SK-N-SH (cell line): ENCODE data around the gene CCNY. TPM values are rescaled to one million over a fixed set of nuclear protein-coding genes. Genes with fewer than 3 reads are reported as not detected.

Experiments
- CTCF ChIA-PET: fragments of 300-600, 350-600 bp; formaldehyde crosslinking; extraction: SDS; loops from one replicate; lab custom pipeline; 2021; lab: Yijun Ruan, JAX
- POLR2A ChIA-PET: fragments of 350-600 bp; sonication (Branson Sonifier 250); formaldehyde crosslinking; extraction: SDS; loops from one replicate; lab custom pipeline; 2020; ENCODE audit warnings: antibody characterized with exemption, inconsistent platforms; lab: Yijun Ruan, JAX
- DNase-seq: peaks from one replicate; pipeline ENCODE4 v3.0.0; 2012
- H2AFZ ChIP-seq: fragments of 200-600 bp; sonication (generic); 2 replicates; pipeline ENCODE4 v1.8.1; 2016; ENCODE audit warnings: antibody characterized with exemption, mild to moderate bottlenecking, low read depth
- H3F3A ChIP-seq: fragments of 200-600 bp; sonication (generic); replicated peaks from 2 replicates; pipeline ENCODE3; 2016; ENCODE audit warnings: antibody characterized with exemption, mild to moderate bottlenecking; ENCODE audit not compliant: insufficient read depth
- H3K27ac ChIP-seq, 2 experiments: fragments of 200-500 bp in 1 of 2; fragments of 200-600 bp in 1 of 2; sonication (Bioruptor generic) in 1 of 2; sonication (generic), shearing (Covaris generic) in 1 of 2; 2 replicates each; pipeline versions ENCODE4 v1.5.1 to v1.6.1; 2014 to 2016; ENCODE audit warnings: low read depth in 2 of 2, inconsistent platforms in 1 of 2, low read length in 1 of 2, mild to moderate bottlenecking in 1 of 2, mixed read lengths in 1 of 2
- H3K27me3 ChIP-seq: fragments of 200-600 bp; sonication (generic), shearing (Covaris generic); 2 replicates; pipeline ENCODE4 v1.6.1; 2016; ENCODE audit warnings: mixed run types; ENCODE audit not compliant: insufficient read depth
- H3K36me3 ChIP-seq, 2 experiments: fragments of 200-500 bp in 1 of 2; fragments of 200-600 bp in 1 of 2; sonication (Bioruptor generic) in 1 of 2; sonication (generic) in 1 of 2; replicated peaks in 1 of 2; 2 replicates each; pipeline versions ENCODE3 to v1.5.1; 2014 to 2016; ENCODE audit warnings: low read length in 1 of 2, mild to moderate bottlenecking in 1 of 2; ENCODE audit not compliant: insufficient read depth in 2 of 2, control insufficient read depth in 1 of 2
- H3K4me1 ChIP-seq, 2 experiments: fragments of 200-500 bp in 1 of 2; fragments of 200-600 bp in 1 of 2; sonication (Bioruptor generic) in 1 of 2; sonication (generic), shearing (Covaris generic) in 1 of 2; 2 replicates each; pipeline versions ENCODE4 v1.5.1 to v1.6.1; 2014 to 2016; ENCODE audit warnings: low read depth in 1 of 2, low read length in 1 of 2, mixed run types in 1 of 2; ENCODE audit not compliant: insufficient read depth in 2 of 2, control insufficient read depth in 1 of 2
- H3K4me2 ChIP-seq: fragments of 200-600 bp; sonication (generic), shearing (Covaris generic); 2 replicates; pipeline ENCODE4 v1.6.1; 2017; ENCODE audit warnings: mixed run types
- H3K4me3 ChIP-seq, 2 experiments: fragments of 200-500 bp in 1 of 2; fragments of 200-600 bp in 1 of 2; sonication (Bioruptor generic) in 1 of 2; sonication (generic), shearing (Covaris generic) in 1 of 2; 2 replicates each; pipeline versions ENCODE4 v1.5.1 to v1.8.1; 2014 to 2016; ENCODE audit warnings: low read depth in 2 of 2, inconsistent platforms in 1 of 2, low read length in 1 of 2, mild to moderate bottlenecking in 1 of 2, mixed read lengths in 1 of 2, moderate library complexity in 1 of 2
- H3K79me2 ChIP-seq: fragments of 200-600 bp; sonication (generic); 2 replicates; pipeline ENCODE4 v1.8.1; 2017; ENCODE audit warnings: mild to moderate bottlenecking; ENCODE audit not compliant: insufficient read depth
- H3K9ac ChIP-seq: fragments of 200-600 bp; sonication (generic); 2 replicates; pipeline ENCODE4 v1.6.1; 2017; ENCODE audit warnings: mixed run types
- H3K9me2 ChIP-seq: fragments of 200-600 bp; sonication (generic); 2 replicates; pipeline ENCODE4 v1.6.1; 2017; ENCODE audit warnings: mixed run types
- H3K9me3 ChIP-seq: fragments of 200-600 bp; sonication (generic); 2 replicates; pipeline ENCODE4 v1.6.1; 2017; ENCODE audit warnings: mixed run types, mild to moderate bottlenecking, moderate library complexity
- H4K20me1 ChIP-seq: fragments of 200-600 bp; sonication (generic); 2 replicates; pipeline ENCODE4 v1.6.1; 2017; ENCODE audit warnings: mild to moderate bottlenecking, mixed run types; ENCODE audit not compliant: insufficient read depth
- CHD2 ChIP-seq: fragments of 150-350 bp; IDR thresholded peaks from 2 replicates; pipeline ENCODE4 v1.6.1; 2018; ENCODE audit warnings: low read length; ENCODE audit not compliant: partially characterized antibody
- EP300 ChIP-seq, 2 experiments: IDR thresholded peaks; 2 replicates each; pipeline versions ENCODE4 v1.4.0 to v1.6.1; 2012; ENCODE audit warnings: borderline replicate concordance in 1 of 2, low read depth in 1 of 2, low read length in 1 of 2
- FOSL2 ChIP-seq: IDR thresholded peaks from 2 replicates; pipeline ENCODE4 v1.4.0; 2012; ENCODE audit warnings: low read depth, mild to moderate bottlenecking, moderate library complexity, borderline replicate concordance
- GABPA ChIP-seq: IDR thresholded peaks from 2 replicates; pipeline ENCODE4 v1.4.0; 2012; ENCODE audit warnings: low read depth, mild to moderate bottlenecking
- GATA2 ChIP-seq: sonication (generic); formaldehyde crosslinking; IDR thresholded peaks from 2 replicates; pipeline ENCODE4 v1.5.0; 2020; ENCODE audit warnings: mild to moderate bottlenecking, missing genetic modification reagents
- NFIC ChIP-seq: IDR thresholded peaks from 2 replicates; pipeline ENCODE4 v1.4.0; 2012; ENCODE audit warnings: borderline replicate concordance
- POLR2AphosphoS5 ChIP-seq: IDR thresholded peaks from 2 replicates; pipeline ENCODE4 v1.6.1; 2012; ENCODE audit warnings: low read depth, low read length
- RAD21 ChIP-seq: IDR thresholded peaks from 2 replicates; pipeline ENCODE4 v1.6.1; 2012; ENCODE audit warnings: mild to moderate bottlenecking, low read length
- SIN3A ChIP-seq: IDR thresholded peaks from 2 replicates; pipeline ENCODE4 v1.6.1; 2012; ENCODE audit warnings: low read depth, mild to moderate bottlenecking, low read length, moderate library complexity, borderline replicate concordance
- SMC3 ChIP-seq: IDR thresholded peaks from 2 replicates; pipeline ENCODE4 v1.6.1; 2012; ENCODE audit warnings: low read depth, low read length, improper control_type of control experiment
- TAF1 ChIP-seq: IDR thresholded peaks from 2 replicates; pipeline ENCODE4 v1.6.1; 2012; ENCODE audit warnings: low read depth, mild to moderate bottlenecking, low read length, moderate library complexity, borderline replicate concordance
- TCF12 ChIP-seq: IDR thresholded peaks from 2 replicates; pipeline ENCODE4 v1.4.0; 2012
- TEAD4 ChIP-seq: IDR thresholded peaks from 2 replicates; pipeline ENCODE4 v1.4.0; 2012; ENCODE audit warnings: mild to moderate bottlenecking, borderline replicate concordance; ENCODE audit not compliant: insufficient read depth
- WGBS: methylation state at CpG from one replicate; pipeline ENCODE4 v1.1.6; 2017; ENCODE audit warnings: low lambda C conversion rate; 5-methylcytosine and 5-hydroxymethylcytosine counted together
- polyA plus RNA-seq, 3 experiments: library from polyadenylated mRNA; depleted of rRNA; stranded (reverse); fragments of >200 nt; gene quantifications; 2 replicates each; pipeline ENCODE4 v1.2.3, GENCODE V29; 2012
- TF ChIP-seq, protein P1 (sequence below): IDR thresholded peaks from 2 replicates; pipeline ENCODE4 v1.4.0; 2012; ENCODE audit warnings: low read depth
- TF ChIP-seq, protein P2 (sequence below): fragments of 200-600 bp; sonication (generic); IDR thresholded peaks from 2 replicates; pipeline ENCODE4 v1.6.1; 2017; ENCODE audit warnings: antibody characterized with exemption, mild to moderate bottlenecking, moderate library complexity
- TF ChIP-seq, protein P3 (sequence below): fragments of 150-350 bp; IDR thresholded peaks from 2 replicates; pipeline ENCODE4 v1.6.1; 2016; ENCODE audit warnings: mild to moderate bottlenecking, low read depth, low read length
- TF ChIP-seq, protein P4 (sequence below): IDR thresholded peaks from 2 replicates; pipeline ENCODE4 v1.6.1; 2012; ENCODE audit warnings: mild to moderate bottlenecking, low read depth, low read length, moderate library complexity
- TF ChIP-seq, protein P5 (sequence below): IDR thresholded peaks from 2 replicates; pipeline ENCODE4 v1.4.0; 2012; ENCODE audit warnings: low read depth, borderline replicate concordance
- TF ChIP-seq, protein P6 (sequence below): IDR thresholded peaks from 2 replicates; pipeline ENCODE4 v1.4.0; 2012; ENCODE audit warnings: low read depth, borderline replicate concordance

CCNY gene
- polyA plus RNA-seq, 1 of the 3 experiments (the other 2 are of a cell fraction), result 29.4 TPM

DNA sequence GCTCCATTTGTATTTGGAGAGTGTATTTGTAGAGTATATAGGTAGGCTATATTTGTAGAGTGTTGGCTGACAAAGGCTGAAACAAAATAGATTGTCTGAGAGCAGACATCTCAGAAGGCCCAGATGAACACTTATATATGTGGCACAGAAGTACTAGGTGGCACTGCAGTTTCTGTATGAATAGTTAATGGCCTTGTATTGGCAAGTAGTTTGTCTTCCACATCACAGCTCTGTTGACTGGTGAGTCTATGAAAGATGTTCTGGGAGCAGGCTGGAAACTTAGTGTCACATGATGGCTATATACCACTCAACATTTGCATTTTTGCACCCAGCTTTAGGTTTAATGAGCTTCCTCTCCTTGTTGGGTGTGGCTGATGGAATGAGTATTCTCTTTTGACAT, 51.9 kb downstream of the CCNY start:
- peaks cover 0 to 9% of the 10 kb centered on the region in 2 experiments for H3K36me3 ChIP-seq
- H3K4me1 ChIP-seq, result peaks cover 14 to 18% of the 10 kb centered on the region in 2 experiments; a peak in 3 of 4 replicates
- no peaks in the 10 kb centered on the region for H3K9me2 ChIP-seq
- H3K9ac ChIP-seq, result no peak overlapping the region
- TF ChIP-seq TEAD4, result no peak
- no peak for TF ChIP-seq TAF1
- TF ChIP-seq GABPA, result no peak
- no peak for TF ChIP-seq TCF12
- TF ChIP-seq POLR2AphosphoS5, result no peak
- TF ChIP-seq, protein P1, sequence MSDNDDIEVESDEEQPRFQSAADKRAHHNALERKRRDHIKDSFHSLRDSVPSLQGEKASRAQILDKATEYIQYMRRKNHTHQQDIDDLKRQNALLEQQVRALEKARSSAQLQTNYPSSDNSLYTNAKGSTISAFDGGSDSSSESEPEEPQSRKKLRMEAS, result no peak
- ChIA-PET POLR2A (no interaction called here), CTCF (no interaction called here)
- peaks cover 62% of the 10 kb centered on the region for H4K20me1 ChIP-seq
- no peak overlapping the region for H3K4me3 ChIP-seq
- H3K9me3 ChIP-seq, result no peaks in the 10 kb centered on the region
- H2AFZ ChIP-seq, result no peak overlapping the region
- no peak overlapping the region for H3K4me2 ChIP-seq
- peaks cover 100% of the 10 kb centered on the region for H3K79me2 ChIP-seq
- H3K27ac ChIP-seq, result no peak overlapping the region
- no peaks in the 10 kb centered on the region for H3F3A ChIP-seq
- no peaks in the 10 kb centered on the region for H3K27me3 ChIP-seq
- DNase-seq, result no peak

DNA sequence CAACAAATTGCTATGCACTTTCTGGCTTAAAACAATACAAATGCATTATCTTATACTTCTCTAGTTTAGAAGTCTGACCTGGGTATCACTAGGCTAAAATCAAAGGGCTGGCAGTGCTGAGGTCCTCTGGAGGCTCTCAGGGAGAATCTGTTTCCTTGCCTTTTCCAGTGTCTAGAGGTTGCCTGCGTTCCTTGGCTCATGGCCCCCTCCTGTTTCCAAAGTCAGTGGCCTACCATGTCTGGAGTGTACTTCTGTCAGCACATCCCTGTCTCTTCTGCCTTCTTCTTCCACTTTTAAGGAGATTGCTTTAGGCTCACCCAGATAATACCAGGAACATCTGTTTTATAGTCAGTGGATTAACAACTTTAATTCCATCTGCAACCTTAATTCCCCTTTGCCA, 52.4 kb downstream of the CCNY start:
- CTCF ChIA-PET, result no interaction called here
- no peak overlapping the region for H2AFZ ChIP-seq
- peaks cover 14 to 22% of the 10 kb centered on the region in 2 experiments; a peak in 3 of 4 replicates for H3K4me1 ChIP-seq
- TF ChIP-seq, protein P2, sequence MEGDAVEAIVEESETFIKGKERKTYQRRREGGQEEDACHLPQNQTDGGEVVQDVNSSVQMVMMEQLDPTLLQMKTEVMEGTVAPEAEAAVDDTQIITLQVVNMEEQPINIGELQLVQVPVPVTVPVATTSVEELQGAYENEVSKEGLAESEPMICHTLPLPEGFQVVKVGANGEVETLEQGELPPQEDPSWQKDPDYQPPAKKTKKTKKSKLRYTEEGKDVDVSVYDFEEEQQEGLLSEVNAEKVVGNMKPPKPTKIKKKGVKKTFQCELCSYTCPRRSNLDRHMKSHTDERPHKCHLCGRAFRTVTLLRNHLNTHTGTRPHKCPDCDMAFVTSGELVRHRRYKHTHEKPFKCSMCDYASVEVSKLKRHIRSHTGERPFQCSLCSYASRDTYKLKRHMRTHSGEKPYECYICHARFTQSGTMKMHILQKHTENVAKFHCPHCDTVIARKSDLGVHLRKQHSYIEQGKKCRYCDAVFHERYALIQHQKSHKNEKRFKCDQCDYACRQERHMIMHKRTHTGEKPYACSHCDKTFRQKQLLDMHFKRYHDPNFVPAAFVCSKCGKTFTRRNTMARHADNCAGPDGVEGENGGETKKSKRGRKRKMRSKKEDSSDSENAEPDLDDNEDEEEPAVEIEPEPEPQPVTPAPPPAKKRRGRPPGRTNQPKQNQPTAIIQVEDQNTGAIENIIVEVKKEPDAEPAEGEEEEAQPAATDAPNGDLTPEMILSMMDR, result no peak
- TF ChIP-seq NFIC (no peak), TCF12 (no peak), SIN3A (no peak), RAD21 (no peak), EP300 (IDR thresholded peaks at IDR 0.05; ENCODE audit: borderline replicate concordance in 1 of 2, low read depth in 1 of 2, low read length in 1 of 2) (no peak), SMC3 (no peak), GATA2 (no peak), GABPA (no peak), CHD2 (no peak), FOSL2 (no peak)
- TF ChIP-seq, protein P3, sequence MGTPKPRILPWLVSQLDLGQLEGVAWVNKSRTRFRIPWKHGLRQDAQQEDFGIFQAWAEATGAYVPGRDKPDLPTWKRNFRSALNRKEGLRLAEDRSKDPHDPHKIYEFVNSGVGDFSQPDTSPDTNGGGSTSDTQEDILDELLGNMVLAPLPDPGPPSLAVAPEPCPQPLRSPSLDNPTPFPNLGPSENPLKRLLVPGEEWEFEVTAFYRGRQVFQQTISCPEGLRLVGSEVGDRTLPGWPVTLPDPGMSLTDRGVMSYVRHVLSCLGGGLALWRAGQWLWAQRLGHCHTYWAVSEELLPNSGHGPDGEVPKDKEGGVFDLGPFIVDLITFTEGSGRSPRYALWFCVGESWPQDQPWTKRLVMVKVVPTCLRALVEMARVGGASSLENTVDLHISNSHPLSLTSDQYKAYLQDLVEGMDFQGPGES, result no peak
- TF ChIP-seq, protein P4, sequence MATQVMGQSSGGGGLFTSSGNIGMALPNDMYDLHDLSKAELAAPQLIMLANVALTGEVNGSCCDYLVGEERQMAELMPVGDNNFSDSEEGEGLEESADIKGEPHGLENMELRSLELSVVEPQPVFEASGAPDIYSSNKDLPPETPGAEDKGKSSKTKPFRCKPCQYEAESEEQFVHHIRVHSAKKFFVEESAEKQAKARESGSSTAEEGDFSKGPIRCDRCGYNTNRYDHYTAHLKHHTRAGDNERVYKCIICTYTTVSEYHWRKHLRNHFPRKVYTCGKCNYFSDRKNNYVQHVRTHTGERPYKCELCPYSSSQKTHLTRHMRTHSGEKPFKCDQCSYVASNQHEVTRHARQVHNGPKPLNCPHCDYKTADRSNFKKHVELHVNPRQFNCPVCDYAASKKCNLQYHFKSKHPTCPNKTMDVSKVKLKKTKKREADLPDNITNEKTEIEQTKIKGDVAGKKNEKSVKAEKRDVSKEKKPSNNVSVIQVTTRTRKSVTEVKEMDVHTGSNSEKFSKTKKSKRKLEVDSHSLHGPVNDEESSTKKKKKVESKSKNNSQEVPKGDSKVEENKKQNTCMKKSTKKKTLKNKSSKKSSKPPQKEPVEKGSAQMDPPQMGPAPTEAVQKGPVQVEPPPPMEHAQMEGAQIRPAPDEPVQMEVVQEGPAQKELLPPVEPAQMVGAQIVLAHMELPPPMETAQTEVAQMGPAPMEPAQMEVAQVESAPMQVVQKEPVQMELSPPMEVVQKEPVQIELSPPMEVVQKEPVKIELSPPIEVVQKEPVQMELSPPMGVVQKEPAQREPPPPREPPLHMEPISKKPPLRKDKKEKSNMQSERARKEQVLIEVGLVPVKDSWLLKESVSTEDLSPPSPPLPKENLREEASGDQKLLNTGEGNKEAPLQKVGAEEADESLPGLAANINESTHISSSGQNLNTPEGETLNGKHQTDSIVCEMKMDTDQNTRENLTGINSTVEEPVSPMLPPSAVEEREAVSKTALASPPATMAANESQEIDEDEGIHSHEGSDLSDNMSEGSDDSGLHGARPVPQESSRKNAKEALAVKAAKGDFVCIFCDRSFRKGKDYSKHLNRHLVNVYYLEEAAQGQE, result no peak
- TF ChIP-seq, protein P5, sequence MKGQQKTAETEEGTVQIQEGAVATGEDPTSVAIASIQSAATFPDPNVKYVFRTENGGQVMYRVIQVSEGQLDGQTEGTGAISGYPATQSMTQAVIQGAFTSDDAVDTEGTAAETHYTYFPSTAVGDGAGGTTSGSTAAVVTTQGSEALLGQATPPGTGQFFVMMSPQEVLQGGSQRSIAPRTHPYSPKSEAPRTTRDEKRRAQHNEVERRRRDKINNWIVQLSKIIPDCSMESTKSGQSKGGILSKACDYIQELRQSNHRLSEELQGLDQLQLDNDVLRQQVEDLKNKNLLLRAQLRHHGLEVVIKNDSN, result no peak
- TF ChIP-seq, protein P6, sequence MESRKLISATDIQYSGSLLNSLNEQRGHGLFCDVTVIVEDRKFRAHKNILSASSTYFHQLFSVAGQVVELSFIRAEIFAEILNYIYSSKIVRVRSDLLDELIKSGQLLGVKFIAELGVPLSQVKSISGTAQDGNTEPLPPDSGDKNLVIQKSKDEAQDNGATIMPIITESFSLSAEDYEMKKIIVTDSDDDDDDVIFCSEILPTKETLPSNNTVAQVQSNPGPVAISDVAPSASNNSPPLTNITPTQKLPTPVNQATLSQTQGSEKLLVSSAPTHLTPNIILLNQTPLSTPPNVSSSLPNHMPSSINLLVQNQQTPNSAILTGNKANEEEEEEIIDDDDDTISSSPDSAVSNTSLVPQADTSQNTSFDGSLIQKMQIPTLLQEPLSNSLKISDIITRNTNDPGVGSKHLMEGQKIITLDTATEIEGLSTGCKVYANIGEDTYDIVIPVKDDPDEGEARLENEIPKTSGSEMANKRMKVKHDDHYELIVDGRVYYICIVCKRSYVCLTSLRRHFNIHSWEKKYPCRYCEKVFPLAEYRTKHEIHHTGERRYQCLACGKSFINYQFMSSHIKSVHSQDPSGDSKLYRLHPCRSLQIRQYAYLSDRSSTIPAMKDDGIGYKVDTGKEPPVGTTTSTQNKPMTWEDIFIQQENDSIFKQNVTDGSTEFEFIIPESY, result no peak
- H3F3A ChIP-seq, result no peaks in the 10 kb centered on the region
- peaks cover 100% of the 10 kb centered on the region for H3K79me2 ChIP-seq
- peaks cover 66% of the 10 kb centered on the region for H4K20me1 ChIP-seq
- H3K4me2 ChIP-seq, result no peak overlapping the region
- H3K9me3 ChIP-seq, result no peaks in the 10 kb centered on the region
- no peak overlapping the region for H3K9ac ChIP-seq
- H3K27me3 ChIP-seq, result no peaks in the 10 kb centered on the region
- WGBS, result 100% methylated on average over 1 of the region's 1 CpG
- no peak overlapping the region for H3K4me3 ChIP-seq
- no peak overlapping the region for H3K27ac ChIP-seq
- no peak for DNase-seq
- H3K9me2 ChIP-seq, result no peaks in the 10 kb centered on the region
- H3K36me3 ChIP-seq, result peaks cover 0 to 9% of the 10 kb centered on the region in 2 experiments
- POLR2A ChIA-PET, result no interaction called here
